ENCODE data around the gene PANK4. TPM values are rescaled to one million over a fixed set of nuclear protein-coding genes. Genes with fewer than 3 reads are reported as not detected.
"Not testable (repeated sequence)": the region's sequence is repeated elsewhere in the genome, so short reads cannot be mapped to it uniquely, and the experiment has no call there.

PANK4 gene
- total RNA-seq, 4 donors from 2014 or later, result 43.4 to 82.5 (median 70.5) TPM

- TF ChIP-seq POLR2A (IDR thresholded peaks at IDR 0.05), result peak; percentile 21 to 28
- peak in 3 of 6 experiments; percentile 11 to 17 (median 16) for TF ChIP-seq CTCF (IDR thresholded peaks at IDR 0.05)
- H3K4me3 ChIP-seq, result peak within 1 kb of the TSS; percentile 67 to 91 (median 81)
- DNase-seq, result peak; percentile 81 to 89 (median 82)
- H3K9me3 ChIP-seq, result no peaks in the 10 kb centered on the region
- peak within 1 kb of the TSS; percentile 95 to 98 (median 96) for H3K27ac ChIP-seq
- peaks cover 0 to 44% (median 25%) of the 10 kb centered on the region in 4 donors for H3K4me1 ChIP-seq
- no peaks in the 10 kb centered on the region for H3K27me3 ChIP-seq
- peaks cover 0 to 38% (median 0%) of the 10 kb centered on the region in 3 donors for H3K36me3 ChIP-seq
Observed at GRCh38 chr1:2556277-2556677, 29.9 kb upstream of the PANK4 start, which contains the start of gene TNFRSF14. Gene TNFRSF14 (plus strand): TSS chr1:2556371. CDS start chr1:2556665, 294 bp downstream.

GRCh38 chr1:2555634-2556276, 29.4 kb upstream of the PANK4 start:
- no peaks in the 10 kb centered on the region for H3K27me3 ChIP-seq
- peak; percentile 92 to 95 (median 93) for DNase-seq
- peaks cover 0 to 44% (median 25%) of the 10 kb centered on the region in 4 donors for H3K4me1 ChIP-seq
- TF ChIP-seq POLR2A (IDR thresholded peaks at IDR 0.05), result peak; percentile 82 to 86
- TF ChIP-seq CTCF (IDR thresholded peaks at IDR 0.05), result peak in 1 of 6 experiments; percentile 12
- peak overlapping the region; percentile 67 to 91 (median 81) for H3K4me3 ChIP-seq
- no peaks in the 10 kb centered on the region for H3K9me3 ChIP-seq
- H3K36me3 ChIP-seq, result peaks cover 0 to 34% (median 0%) of the 10 kb centered on the region in 3 donors
- H3K27ac ChIP-seq, result peak overlapping the region; percentile 95 to 98 (median 96)

- TF ChIP-seq POLR2A (IDR thresholded peaks at IDR 0.05), result no peak
- peak; percentile 33 to 77 (median 66) for TF ChIP-seq CTCF (IDR thresholded peaks at IDR 0.05)
- Histone ChIP-seq H3K27ac (peak overlapping the region; percentile 95 to 98 (median 96)), H3K4me3 (peak overlapping the region; percentile 67 to 91 (median 81)), H3K36me3 (peaks cover 0 to 25% (median 0%) of the 10 kb centered on the region in 3 donors), H3K4me1 (peaks cover 0 to 44% (median 25%) of the 10 kb centered on the region in 4 donors), H3K27me3 (no peaks in the 10 kb centered on the region), H3K9me3 (no peaks in the 10 kb centered on the region)
- peak in 2 of 3 donors; percentile 75 to 83 for DNase-seq
Observed at GRCh38 chr1:2554621-2555387, 28.4 kb upstream of the PANK4 start.

GRCh38 chr1:2553871-2554620, 27.6 kb upstream of the PANK4 start:
- Histone ChIP-seq H3K36me3 (peaks cover 0 to 17% (median 0%) of the 10 kb centered on the region in 3 donors), H3K27me3 (no peaks in the 10 kb centered on the region), H3K27ac (peak overlapping the region in 2 of 4 donors; percentile 95 to 98), H3K4me3 (peak overlapping the region in 2 of 4 donors; percentile 67 to 78), H3K4me1 (peaks cover 0 to 45% (median 27%) of the 10 kb centered on the region in 4 donors), H3K9me3 (no peaks in the 10 kb centered on the region)
- TF ChIP-seq CTCF (IDR thresholded peaks at IDR 0.05), result no peak
- no peak for TF ChIP-seq POLR2A (IDR thresholded peaks at IDR 0.05)
- no peak for DNase-seq

GRCh38 chr1:2553076-2553475, 26.7 kb upstream of the PANK4 start:
- not testable (repeated sequence) for H3K27ac ChIP-seq, H3K4me3 ChIP-seq, DNase-seq, H3K9me3 ChIP-seq, H3K27me3 ChIP-seq, H3K36me3 ChIP-seq
- H3K4me1 ChIP-seq, result peaks cover 0 to 42% (median 31%) of the 10 kb centered on the region in 4 donors

Data from Peyer's patch (tissue), 4 donors.